Colonic mucosa (tissue), 4 donors: Measurements from ENCODE around the gene EIF3D. TPM values are rescaled to one million over a fixed set of nuclear protein-coding genes. Genes with fewer than 3 reads are reported as not detected.

ENCODE experiments used
- DNase-seq: peaks from one replicate; pipeline ENCODE4 v3.0.0-alpha.2; 2020
- H3K27ac ChIP-seq: fragments of 200-600 bp; one replicate; pipeline ENCODE4 v1.8.0; 2021
- H3K27me3 ChIP-seq: fragments of 200-600 bp; one replicate; pipeline ENCODE4 v1.8.0; 2021
- H3K36me3 ChIP-seq: fragments of 200-600 bp; one replicate; pipeline ENCODE4 v1.8.0; 2021
- H3K4me1 ChIP-seq: fragments of 200-600 bp; one replicate; pipeline ENCODE4 v1.8.0; 2021; ENCODE audit warnings: mild to moderate bottlenecking
- H3K4me3 ChIP-seq: fragments of 200-600 bp; one replicate; pipeline ENCODE4 v1.8.0; 2021
- H3K9ac ChIP-seq, 2 donors: one replicate each; pipeline ENCODE4 v1.7.0; 2013; ENCODE audit warnings: control low read depth in 2 of 2, low read depth in 2 of 2, low read length in 2 of 2
- H3K9me3 ChIP-seq: fragments of 200-600 bp; one replicate; pipeline ENCODE4 v1.8.0; 2021
- CTCF ChIP-seq: fragments of 200-600 bp; IDR thresholded peaks from one replicate; pipeline ENCODE4 v1.8.0; 2022; ENCODE audit warnings: antibody characterized with exemption, mild to moderate bottlenecking
- intact Hi-C: fragments of 100-400 bp; cut with DNase I; formaldehyde crosslinking; loops from one replicate; pipeline ENCODE4 v1.14.1; 2022
- total RNA-seq, 2 donors: library from RNA; stranded (reverse); fragmentation: NEBNext Ultra II Directional in 1 of 2; extraction: Animal tissue kit (Norgen Biotek cat#: 25700) in 1 of 2; gene quantifications; one replicate each; pipeline ENCODE4 v1.2.1, GENCODE V29; 2021
- donor health status: healthy.
- donor health status: DM: no; HTN: no; CAD: no.
- donor health status: DM: no; HTN: no; CAD: no.

The EIF3D gene
- total RNA-seq, 2 donors from 2014 or later: 148 to 160 TPM

- Histone ChIP-seq H3K9ac (no peak overlapping the region), H3K4me1 (no peaks in the 10 kb centered on the region), H3K9me3 (no peaks in the 10 kb centered on the region), H3K4me3 (no peak overlapping the region), H3K36me3 (no peaks in the 10 kb centered on the region), H3K27ac (no peak overlapping the region), H3K27me3 (no peaks in the 10 kb centered on the region)
- intact Hi-C loops: no loop called here
- DNase-seq: no peak
- no peak for TF ChIP-seq CTCF
Measured at GRCh38 chr22:36571991-36572390, 43.0 kb upstream of the EIF3D start.

DNA sequence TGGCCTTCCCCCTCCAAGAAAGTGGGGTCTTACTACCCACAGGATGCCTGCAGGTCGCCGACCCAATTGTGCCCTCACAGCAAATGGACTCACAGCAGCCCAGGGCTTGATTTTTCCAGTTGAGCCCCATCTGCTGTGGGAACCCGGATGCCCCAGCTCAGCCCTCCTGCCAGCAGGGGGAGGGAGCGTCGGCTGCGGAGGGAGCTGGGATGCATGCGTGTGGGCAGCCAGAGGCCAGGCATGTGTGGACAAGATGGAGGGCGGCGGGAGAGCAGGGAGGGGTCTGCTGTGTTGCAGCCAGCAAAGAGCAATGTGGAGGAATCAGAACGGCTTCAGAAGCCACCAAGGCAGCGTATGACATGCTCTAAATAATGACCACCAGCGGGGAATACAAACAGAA, 41.0 kb upstream of the EIF3D start:
- intact Hi-C loops: no loop called here
- DNase-seq: no peak
- H3K36me3 ChIP-seq: no peaks in the 10 kb centered on the region
- H3K9me3 ChIP-seq: no peaks in the 10 kb centered on the region
- H3K4me1 ChIP-seq: no peaks in the 10 kb centered on the region
- no peak overlapping the region for H3K27ac ChIP-seq
- TF ChIP-seq CTCF: no peak
- H3K9ac ChIP-seq: no peak overlapping the region
- no peaks in the 10 kb centered on the region for H3K27me3 ChIP-seq
- H3K4me3 ChIP-seq: no peak overlapping the region

DNA sequence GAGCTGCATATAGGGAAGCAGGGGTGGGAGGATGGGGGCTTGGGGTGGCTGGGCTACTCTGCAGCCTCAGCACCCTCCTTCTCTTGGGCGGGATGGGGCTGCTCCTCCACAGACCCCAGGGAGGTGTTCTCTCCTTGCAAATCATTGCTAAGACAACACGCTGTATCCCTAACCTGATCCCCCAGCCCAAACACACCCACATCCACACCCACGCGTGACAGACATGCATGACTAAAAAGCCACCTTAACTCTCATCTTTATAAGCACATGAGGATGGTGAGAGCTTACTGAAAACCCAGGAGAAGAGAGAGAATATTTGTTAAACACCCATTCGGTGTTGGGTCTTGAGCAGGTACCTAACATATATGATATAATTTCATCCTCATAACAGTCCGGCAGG, 39.9 kb upstream of the EIF3D start:
- DNase-seq: no peak
- intact Hi-C loops: no loop called here
- Histone ChIP-seq H3K9ac (no peak overlapping the region), H3K27ac (no peak overlapping the region), H3K4me3 (no peak overlapping the region), H3K36me3 (no peaks in the 10 kb centered on the region), H3K27me3 (no peaks in the 10 kb centered on the region), H3K9me3 (no peaks in the 10 kb centered on the region), H3K4me1 (no peaks in the 10 kb centered on the region)
- no peak for TF ChIP-seq CTCF

DNA sequence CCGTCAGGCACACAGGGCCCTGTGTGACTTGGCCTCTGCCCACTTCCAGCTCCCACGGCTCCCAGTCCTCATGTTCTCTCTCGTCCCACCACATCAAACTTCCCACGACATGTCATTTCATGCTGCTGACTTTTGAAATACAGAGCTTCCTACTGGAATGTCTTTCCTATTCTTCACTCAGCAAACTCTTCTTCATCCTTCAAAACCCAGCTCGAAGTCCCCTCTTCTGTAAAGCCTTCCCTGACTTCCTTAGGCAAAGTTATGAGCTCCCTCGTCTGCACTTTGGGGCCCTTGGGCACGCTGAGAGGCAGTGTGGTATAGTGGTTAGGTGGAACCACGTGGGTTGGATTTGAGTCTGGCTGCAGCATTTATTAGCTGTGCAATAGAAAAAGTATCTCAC, 37.8 kb upstream of the EIF3D start:
- intact Hi-C loops: no loop called here
- Histone ChIP-seq H3K27me3 (peaks cover 4% of the 10 kb centered on the region), H3K4me1 (no peaks in the 10 kb centered on the region), H3K9ac (no peak overlapping the region), H3K27ac (no peak overlapping the region), H3K9me3 (no peaks in the 10 kb centered on the region), H3K36me3 (no peaks in the 10 kb centered on the region), H3K4me3 (no peak overlapping the region)
- no peak for TF ChIP-seq CTCF
- no peak for DNase-seq

GRCh38 chr22:36565686-36566085, 36.7 kb upstream of the EIF3D start:
- Histone ChIP-seq H3K27me3 (peaks cover 4% of the 10 kb centered on the region), H3K4me1 (no peaks in the 10 kb centered on the region), H3K9ac (no peak overlapping the region), H3K4me3 (no peak overlapping the region), H3K36me3 (no peaks in the 10 kb centered on the region), H3K9me3 (no peaks in the 10 kb centered on the region), H3K27ac (no peak overlapping the region)
- no peak for TF ChIP-seq CTCF
- DNase-seq: no peak
- intact Hi-C loops: no loop called here

GRCh38 chr22:36565159-36565507, 36.2 kb upstream of the EIF3D start:
- H3K9ac ChIP-seq: no peak overlapping the region
- DNase-seq: no peak
- no peak for TF ChIP-seq CTCF
- no peaks in the 10 kb centered on the region for H3K9me3 ChIP-seq
- H3K27me3 ChIP-seq: peaks cover 4% of the 10 kb centered on the region
- H3K36me3 ChIP-seq: no peaks in the 10 kb centered on the region
- no peak overlapping the region for H3K4me3 ChIP-seq
- H3K4me1 ChIP-seq: no peaks in the 10 kb centered on the region
- intact Hi-C loops: no loop called here
- no peak overlapping the region for H3K27ac ChIP-seq
